ENCODE data around the gene CCDC57. TPM values are rescaled to one million over a fixed set of nuclear protein-coding genes. Genes with fewer than 3 reads are reported as not detected.

CCDC57 gene
- total and polyA plus RNA-seq, 2 of the 4 experiments (the other 2 are of a cell fraction): 7.3 to 31.3 TPM

- Histone ChIP-seq H3K4me1 (ENCODE audit: control insufficient read depth, insufficient read depth, low read length) (peaks cover 10% of the 10 kb centered on the region), H3K23ac (ENCODE audit: low read depth, low read length) (peak within 1 kb of the TSS; percentile 77; the same call in 1 of the 2 replicates), H3K27ac (ENCODE audit: insufficient read depth, low read length) (peak within 1 kb of the TSS; percentile 74), H3K56ac (ENCODE audit: extremely low read depth, insufficient read depth, low read length) (no peak within 1 kb of the TSS), H2BK120ac (ENCODE audit: low read depth, low read length) (peak within 1 kb of the TSS; percentile 66; the same call in 1 of the 2 replicates), H3K4me3 (ENCODE audit: insufficient read depth, low read depth, low read length) (peak within 1 kb of the TSS; percentile 57), H3K79me1 (ENCODE audit: low read depth in 1 of 2, low read length in 2 of 2) (peaks cover 5 to 36% of the 10 kb centered on the region in 2 experiments; a peak in 3 of 4 replicates), H4K91ac (ENCODE audit: insufficient read depth, low read depth, low read length) (peak within 1 kb of the TSS; percentile 81), H3K36me3 (ENCODE audit: control insufficient read depth, insufficient read depth, low read length) (peaks cover 28% of the 10 kb centered on the region), H3K9ac (ENCODE audit: low read depth, low read length) (peak within 1 kb of the TSS; percentile 76), H3K4me2 (ENCODE audit: low read depth, low read length) (peak within 1 kb of the TSS; percentile 92), H3K14ac (replicated peaks; ENCODE audit: low read depth, low read length) (peak within 1 kb of the TSS; percentile 94), H4K8ac (ENCODE audit: low read depth in 2 of 2, low read length in 2 of 2) (peak within 1 kb of the TSS; percentile 100), H2AFZ (replicated peaks; ENCODE audit: low read length, poor library complexity) (peak within 1 kb of the TSS; percentile 100), H3K9me3 (ENCODE audit: control insufficient read depth, insufficient read depth, low read length) (no peaks in the 10 kb centered on the region), H2AK5ac (ENCODE audit: low read depth, low read length) (peak within 1 kb of the TSS; percentile 48), H2BK5ac (ENCODE audit: low read depth, low read length, poor library complexity, severe bottlenecking) (peak within 1 kb of the TSS; percentile 82), H2AK9ac (replicated peaks; ENCODE audit: low read depth, low read length, poor library complexity) (peak within 1 kb of the TSS; percentile 99), H3K4ac (ENCODE audit: low read depth, low read length) (peak within 1 kb of the TSS; percentile 97), H3K27me3 (ENCODE audit: control insufficient read depth, insufficient read depth, low read length) (no peaks in the 10 kb centered on the region), H3K9me1 (ENCODE audit: insufficient read depth, low read length) (no peaks in the 10 kb centered on the region; the same call in 1 of the 2 replicates), H2BK15ac (ENCODE audit: low read depth, low read length) (no peak within 1 kb of the TSS; the same call in 2 of the 3 replicates), H2BK20ac (ENCODE audit: low read depth, low read length) (no peak within 1 kb of the TSS), H4K20me1 (ENCODE audit: insufficient read depth, low read length) (peaks cover 3% of the 10 kb centered on the region; the same call in 1 of the 2 replicates), H4K5ac (ENCODE audit: low read depth, low read length) (peak within 1 kb of the TSS; percentile 100), H3K18ac (ENCODE audit: low read depth, low read length) (peak within 1 kb of the TSS; percentile 25; the same call in 1 of the 2 replicates)
- in situ Hi-C loops (cut with MboI; ENCODE audit: low sequenced_read_pairs) (no loop called here), intact Hi-C loops (cut with micrococcal nuclease) (no loop called here), dilution Hi-C loops (cut with HindIII; ENCODE audit: low sequenced_read_pairs, unreplicated experiment) (no loop called here)
- 5% methylated on average over 37 of the region's 88 CpGs; no CpG with 5 or more reads in 1 of the 2 experiments for WGBS, 2 experiments (ENCODE audit: extremely low coverage in 2 of 2, insufficient read length in 1 of 2)
- POLR2A ChIA-PET (ENCODE audit: unreplicated experiment): no interaction called here
- no peak for TF ChIP-seq FOS (IDR thresholded peaks at IDR 0.05; ENCODE audit: low read depth, low read length)
- TF ChIP-seq MAZ (IDR thresholded peaks at IDR 0.05; ENCODE audit: borderline replicate concordance, low read depth, low read length): peak; percentile 76; the same call in 1 of the 2 replicates
- BruUV-seq (replicated peaks): no TSS peak
- peak; percentile 95 for ATAC-seq (ENCODE audit: low read depth)
- DNase-seq: peak; percentile 37
- CTCF ChIA-PET: interaction anchor here (1.1 kb wide), 1 partner anchor 28 kb away, joined by 3 read pairs; no protein-coding TSS in a partner anchor
These were observed 146.9 kb downstream of the CCDC57 start, which contains the start of gene DUS1L for GRCh38 chr17:82065638-82066303. DUS1L (minus strand) TSS chr17:82065804; CDS start chr17:82065059, 745 bp downstream.

Data from IMR-90 (cell line).